ENCODE data around the gene ANKRD17.

The ANKRD17 gene

GRCh38 chr4:73064536-73064935, 194.1 kb downstream of the ANKRD17 start:
- Histone ChIP-seq H3K4me1 (ENCODE audit: control insufficient read depth, insufficient read depth, low read length) (peaks cover 3% of the 10 kb centered on the region), H3K27me3 (ENCODE audit: control insufficient read depth in 1 of 2, insufficient read depth in 2 of 2, low read length in 2 of 2) (no peaks in the 10 kb centered on the region), H3K36me3 (ENCODE audit: control insufficient read depth in 2 of 2, insufficient read depth in 2 of 2, low read length in 2 of 2) (peaks cover 9 to 22% of the 10 kb centered on the region in 2 donors), H3K9me3 (ENCODE audit: control insufficient read depth in 2 of 2, low read length in 2 of 2) (no peaks in the 10 kb centered on the region), H3K27ac (ENCODE audit: low read length) (no peak overlapping the region), H3K4me3 (ENCODE audit: low read length in 2 of 2) (no peak overlapping the region), H3K9ac (ENCODE audit: low read length in 2 of 2) (no peak overlapping the region)

- Histone ChIP-seq H3K27me3 (ENCODE audit: control insufficient read depth in 1 of 2, insufficient read depth in 2 of 2, low read length in 2 of 2) (no peaks in the 10 kb centered on the region), H3K36me3 (ENCODE audit: control insufficient read depth in 2 of 2, insufficient read depth in 2 of 2, low read length in 2 of 2) (peaks cover 32 to 42% of the 10 kb centered on the region in 2 donors), H3K9ac (ENCODE audit: low read length in 2 of 2) (no peak overlapping the region), H3K9me3 (ENCODE audit: control insufficient read depth in 2 of 2, low read length in 2 of 2) (no peaks in the 10 kb centered on the region), H3K4me3 (ENCODE audit: low read length in 2 of 2) (no peak overlapping the region), H3K4me1 (ENCODE audit: control insufficient read depth, insufficient read depth, low read length) (no peaks in the 10 kb centered on the region), H3K27ac (ENCODE audit: low read length) (no peak overlapping the region)
Observed at GRCh38 chr4:73055241-73055897, 203.2 kb downstream of the ANKRD17 start.

- Histone ChIP-seq H3K4me1 (ENCODE audit: control insufficient read depth, insufficient read depth, low read length) (no peaks in the 10 kb centered on the region), H3K9me3 (ENCODE audit: control insufficient read depth in 2 of 2, low read length in 2 of 2) (no peaks in the 10 kb centered on the region), H3K9ac (ENCODE audit: low read length in 2 of 2) (no peak overlapping the region), H3K4me3 (ENCODE audit: low read length in 2 of 2) (no peak overlapping the region), H3K27me3 (ENCODE audit: control insufficient read depth in 1 of 2, insufficient read depth in 2 of 2, low read length in 2 of 2) (no peaks in the 10 kb centered on the region), H3K27ac (ENCODE audit: low read length) (no peak overlapping the region), H3K36me3 (ENCODE audit: control insufficient read depth in 2 of 2, insufficient read depth in 2 of 2, low read length in 2 of 2) (peaks cover 23 to 29% of the 10 kb centered on the region in 2 donors)
Observed at GRCh38 chr4:73053974-73054480, 204.6 kb downstream of the ANKRD17 start.

GRCh38 chr4:73053076-73053475, 205.5 kb downstream of the ANKRD17 start:
- Histone ChIP-seq H3K36me3 (ENCODE audit: control insufficient read depth in 2 of 2, insufficient read depth in 2 of 2, low read length in 2 of 2) (peaks cover 17 to 19% of the 10 kb centered on the region in 2 donors), H3K4me3 (ENCODE audit: low read length in 2 of 2) (no peak overlapping the region), H3K9me3 (ENCODE audit: control insufficient read depth in 2 of 2, low read length in 2 of 2) (no peaks in the 10 kb centered on the region), H3K27me3 (ENCODE audit: control insufficient read depth in 1 of 2, insufficient read depth in 2 of 2, low read length in 2 of 2) (no peaks in the 10 kb centered on the region), H3K27ac (ENCODE audit: low read length) (no peak overlapping the region), H3K4me1 (ENCODE audit: control insufficient read depth, insufficient read depth, low read length) (no peaks in the 10 kb centered on the region), H3K9ac (ENCODE audit: low read length in 2 of 2) (no peak overlapping the region)

GRCh38 chr4:73051625-73052024, 207.0 kb downstream of the ANKRD17 start:
- H3K9me3 ChIP-seq (ENCODE audit: control insufficient read depth in 2 of 2, low read length in 2 of 2), result no peaks in the 10 kb centered on the region
- H3K27ac ChIP-seq (ENCODE audit: low read length), result no peak overlapping the region
- no peaks in the 10 kb centered on the region for H3K4me1 ChIP-seq (ENCODE audit: control insufficient read depth, insufficient read depth, low read length)
- H3K27me3 ChIP-seq (ENCODE audit: control insufficient read depth in 1 of 2, insufficient read depth in 2 of 2, low read length in 2 of 2), result no peaks in the 10 kb centered on the region
- H3K9ac ChIP-seq (ENCODE audit: low read length in 2 of 2), result no peak overlapping the region
- no peak overlapping the region for H3K4me3 ChIP-seq (ENCODE audit: low read length in 2 of 2)
- H3K36me3 ChIP-seq (ENCODE audit: control insufficient read depth in 2 of 2, insufficient read depth in 2 of 2, low read length in 2 of 2), result peaks cover 7 to 14% of the 10 kb centered on the region in 2 donors

- Histone ChIP-seq H3K36me3 (ENCODE audit: control insufficient read depth in 2 of 2, insufficient read depth in 2 of 2, low read length in 2 of 2) (no peaks in the 10 kb centered on the region), H3K9ac (ENCODE audit: low read length in 2 of 2) (no peak overlapping the region), H3K27me3 (ENCODE audit: control insufficient read depth in 1 of 2, insufficient read depth in 2 of 2, low read length in 2 of 2) (no peaks in the 10 kb centered on the region), H3K9me3 (ENCODE audit: control insufficient read depth in 2 of 2, low read length in 2 of 2) (no peaks in the 10 kb centered on the region), H3K4me1 (ENCODE audit: control insufficient read depth, insufficient read depth, low read length) (no peaks in the 10 kb centered on the region), H3K4me3 (ENCODE audit: low read length in 2 of 2) (no peak overlapping the region), H3K27ac (ENCODE audit: low read length) (no peak overlapping the region)
Observed at GRCh38 chr4:73045879-73046278, 212.7 kb downstream of the ANKRD17 start.

- H3K36me3 ChIP-seq (ENCODE audit: control insufficient read depth in 2 of 2, insufficient read depth in 2 of 2, low read length in 2 of 2), result no peaks in the 10 kb centered on the region
- peaks cover 2 to 4% of the 10 kb centered on the region in 2 donors for H3K9me3 ChIP-seq (ENCODE audit: control insufficient read depth in 2 of 2, low read length in 2 of 2)
- no peak overlapping the region for H3K9ac ChIP-seq (ENCODE audit: low read length in 2 of 2)
- no peaks in the 10 kb centered on the region for H3K4me1 ChIP-seq (ENCODE audit: control insufficient read depth, insufficient read depth, low read length)
- H3K27ac ChIP-seq (ENCODE audit: low read length), result no peak overlapping the region
- H3K27me3 ChIP-seq (ENCODE audit: control insufficient read depth in 1 of 2, insufficient read depth in 2 of 2, low read length in 2 of 2), result no peaks in the 10 kb centered on the region
- no peak overlapping the region for H3K4me3 ChIP-seq (ENCODE audit: low read length in 2 of 2)
Observed at GRCh38 chr4:73037057-73037456, 221.5 kb downstream of the ANKRD17 start.

- Histone ChIP-seq H3K4me3 (ENCODE audit: low read length in 2 of 2) (no peak overlapping the region), H3K4me1 (ENCODE audit: control insufficient read depth, insufficient read depth, low read length) (no peaks in the 10 kb centered on the region), H3K9me3 (ENCODE audit: control insufficient read depth in 2 of 2, low read length in 2 of 2) (peaks cover 2 to 4% of the 10 kb centered on the region in 2 donors), H3K27me3 (ENCODE audit: control insufficient read depth in 1 of 2, insufficient read depth in 2 of 2, low read length in 2 of 2) (no peaks in the 10 kb centered on the region), H3K9ac (ENCODE audit: low read length in 2 of 2) (no peak overlapping the region), H3K36me3 (ENCODE audit: control insufficient read depth in 2 of 2, insufficient read depth in 2 of 2, low read length in 2 of 2) (no peaks in the 10 kb centered on the region), H3K27ac (ENCODE audit: low read length) (no peak overlapping the region)
Observed at GRCh38 chr4:73036123-73036522, 222.5 kb downstream of the ANKRD17 start.

- Histone ChIP-seq H3K4me3 (ENCODE audit: low read length in 2 of 2) (no peak overlapping the region), H3K27me3 (ENCODE audit: control insufficient read depth in 1 of 2, insufficient read depth in 2 of 2, low read length in 2 of 2) (no peaks in the 10 kb centered on the region), H3K27ac (ENCODE audit: low read length) (no peak overlapping the region), H3K4me1 (ENCODE audit: control insufficient read depth, insufficient read depth, low read length) (no peaks in the 10 kb centered on the region), H3K9me3 (ENCODE audit: control insufficient read depth in 2 of 2, low read length in 2 of 2) (peaks cover 2 to 4% of the 10 kb centered on the region in 2 donors), H3K36me3 (ENCODE audit: control insufficient read depth in 2 of 2, insufficient read depth in 2 of 2, low read length in 2 of 2) (no peaks in the 10 kb centered on the region), H3K9ac (ENCODE audit: low read length in 2 of 2) (no peak overlapping the region)
Observed at GRCh38 chr4:73034896-73035295, 223.7 kb downstream of the ANKRD17 start.

- H3K4me3 ChIP-seq (ENCODE audit: low read length in 2 of 2), result no peak overlapping the region
Observed at GRCh38 chr4:73028621-73029020, 230.0 kb downstream of the ANKRD17 start.

More at GRCh38 chr4:73028621-73029020, 230.0 kb downstream of the ANKRD17 start:
- no peaks in the 10 kb centered on the region for H3K36me3 ChIP-seq (ENCODE audit: control insufficient read depth in 2 of 2, insufficient read depth in 2 of 2, low read length in 2 of 2)
- H3K27me3 ChIP-seq (ENCODE audit: control insufficient read depth in 1 of 2, insufficient read depth in 2 of 2, low read length in 2 of 2), result no peaks in the 10 kb centered on the region
- no peak overlapping the region for H3K27ac ChIP-seq (ENCODE audit: low read length)
- no peak overlapping the region for H3K9ac ChIP-seq (ENCODE audit: low read length in 2 of 2)
- H3K9me3 ChIP-seq (ENCODE audit: control insufficient read depth in 2 of 2, low read length in 2 of 2), result no peaks in the 10 kb centered on the region
- no peaks in the 10 kb centered on the region for H3K4me1 ChIP-seq (ENCODE audit: control insufficient read depth, insufficient read depth, low read length)
